Measurements from ENCODE around the gene BACE2.

DNA sequence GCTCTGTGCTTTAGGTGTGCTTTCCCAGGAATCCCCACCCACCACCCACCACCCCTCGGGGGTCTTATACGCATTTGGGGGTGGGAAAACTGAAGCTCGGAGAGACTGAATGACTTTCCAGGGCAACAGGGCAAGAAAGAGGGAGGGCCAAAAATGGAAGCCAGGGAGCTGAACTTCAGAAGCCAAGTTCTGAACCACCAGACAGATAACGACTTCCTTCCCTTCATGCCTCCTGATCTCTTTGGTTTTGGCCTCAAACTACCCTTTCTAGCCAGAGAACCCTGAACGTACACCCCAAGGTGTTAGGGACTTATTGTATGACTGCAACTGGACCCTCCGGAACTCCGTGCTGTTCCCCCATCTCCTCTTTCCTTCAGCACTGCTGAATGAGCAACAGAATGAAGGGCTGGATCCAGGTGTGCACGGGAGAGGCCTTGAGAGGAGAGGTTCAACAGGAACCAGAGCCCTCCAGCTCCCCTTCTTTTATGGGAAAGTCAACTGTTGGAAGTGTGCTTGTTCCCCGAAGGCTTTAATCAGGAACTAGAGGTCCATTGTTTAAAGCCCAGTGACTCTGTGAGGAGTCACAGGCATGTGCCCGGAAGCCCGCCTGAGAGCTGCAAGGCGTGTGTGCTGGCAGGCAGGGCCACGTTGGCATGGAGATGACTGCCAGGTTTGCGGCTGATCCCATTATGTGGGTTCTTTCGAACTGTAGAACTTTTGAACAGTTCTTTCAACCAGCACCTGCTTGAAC lies 3.1 kb downstream of the BACE2 start:
- TF ChIP-seq, protein P1, sequence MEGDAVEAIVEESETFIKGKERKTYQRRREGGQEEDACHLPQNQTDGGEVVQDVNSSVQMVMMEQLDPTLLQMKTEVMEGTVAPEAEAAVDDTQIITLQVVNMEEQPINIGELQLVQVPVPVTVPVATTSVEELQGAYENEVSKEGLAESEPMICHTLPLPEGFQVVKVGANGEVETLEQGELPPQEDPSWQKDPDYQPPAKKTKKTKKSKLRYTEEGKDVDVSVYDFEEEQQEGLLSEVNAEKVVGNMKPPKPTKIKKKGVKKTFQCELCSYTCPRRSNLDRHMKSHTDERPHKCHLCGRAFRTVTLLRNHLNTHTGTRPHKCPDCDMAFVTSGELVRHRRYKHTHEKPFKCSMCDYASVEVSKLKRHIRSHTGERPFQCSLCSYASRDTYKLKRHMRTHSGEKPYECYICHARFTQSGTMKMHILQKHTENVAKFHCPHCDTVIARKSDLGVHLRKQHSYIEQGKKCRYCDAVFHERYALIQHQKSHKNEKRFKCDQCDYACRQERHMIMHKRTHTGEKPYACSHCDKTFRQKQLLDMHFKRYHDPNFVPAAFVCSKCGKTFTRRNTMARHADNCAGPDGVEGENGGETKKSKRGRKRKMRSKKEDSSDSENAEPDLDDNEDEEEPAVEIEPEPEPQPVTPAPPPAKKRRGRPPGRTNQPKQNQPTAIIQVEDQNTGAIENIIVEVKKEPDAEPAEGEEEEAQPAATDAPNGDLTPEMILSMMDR (conservative IDR thresholded peaks at IDR 0.05): no peak
- no peak for TF ChIP-seq ZFX (IDR thresholded peaks at IDR 0.05)
